Measurements from ENCODE around the gene HP. TPM values are rescaled to one million over a fixed set of nuclear protein-coding genes. Genes with fewer than 3 reads are reported as not detected.
A peak's percentile ranks its signal among the peaks of the same experiment; 100 is the strongest.
"Not testable (repeated sequence)": the region's sequence is repeated elsewhere in the genome, so short reads cannot be mapped to it uniquely, and the experiment has no call there.

HP gene
- total RNA-seq, 1 donor from 2014 or later = 11.5 TPM

DNA sequence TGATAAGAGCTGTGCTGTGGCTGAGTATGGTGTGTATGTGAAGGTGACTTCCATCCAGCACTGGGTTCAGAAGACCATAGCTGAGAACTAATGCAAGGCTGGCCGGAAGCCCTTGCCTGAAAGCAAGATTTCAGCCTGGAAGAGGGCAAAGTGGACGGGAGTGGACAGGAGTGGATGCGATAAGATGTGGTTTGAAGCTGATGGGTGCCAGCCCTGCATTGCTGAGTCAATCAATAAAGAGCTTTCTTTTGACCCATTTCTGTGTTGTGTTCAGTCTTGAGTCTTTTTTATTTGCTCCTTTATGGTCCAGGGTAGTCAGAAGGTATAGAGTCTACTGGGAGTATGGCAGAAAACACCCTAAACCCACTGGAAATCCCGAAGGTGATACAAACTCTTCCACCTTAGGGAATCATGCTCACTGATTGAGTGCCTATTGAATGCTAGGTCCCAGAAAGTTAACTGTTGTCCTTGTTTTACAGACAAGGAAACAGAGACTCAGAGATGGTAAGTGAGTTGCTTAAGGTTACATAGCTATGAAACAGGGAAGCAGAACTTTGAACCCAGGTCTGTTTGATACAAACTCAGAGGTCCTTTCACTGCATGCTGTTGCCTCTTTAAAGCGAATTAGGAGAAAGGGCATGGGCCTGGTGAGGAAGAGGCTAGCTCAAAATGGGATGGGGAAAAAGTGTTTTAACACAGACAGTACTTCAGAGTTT, 22.8 kb downstream of the HP start:
- not testable (repeated sequence) for H3K9ac ChIP-seq (ENCODE audit: low read depth in 1 of 3, low read length in 3 of 3); H3K27ac ChIP-seq (ENCODE audit: low read depth, low read length); H3K4me3 ChIP-seq (ENCODE audit: low read length in 3 of 3); H3K9me3 ChIP-seq (ENCODE audit: control insufficient read depth in 3 of 3, low read length in 3 of 3); H3K27me3 ChIP-seq (ENCODE audit: control insufficient read depth in 3 of 3, insufficient read depth in 3 of 3, low read length in 3 of 3); H3K36me3 ChIP-seq (ENCODE audit: control insufficient read depth in 3 of 3, insufficient read depth in 3 of 3, low read length in 3 of 3)
- H3K4me1 ChIP-seq (ENCODE audit: control insufficient read depth in 3 of 3, insufficient read depth in 3 of 3, low read length in 3 of 3) = peaks cover 12 to 18% (median 15%) of the 10 kb centered on the region in 3 donors

DNA sequence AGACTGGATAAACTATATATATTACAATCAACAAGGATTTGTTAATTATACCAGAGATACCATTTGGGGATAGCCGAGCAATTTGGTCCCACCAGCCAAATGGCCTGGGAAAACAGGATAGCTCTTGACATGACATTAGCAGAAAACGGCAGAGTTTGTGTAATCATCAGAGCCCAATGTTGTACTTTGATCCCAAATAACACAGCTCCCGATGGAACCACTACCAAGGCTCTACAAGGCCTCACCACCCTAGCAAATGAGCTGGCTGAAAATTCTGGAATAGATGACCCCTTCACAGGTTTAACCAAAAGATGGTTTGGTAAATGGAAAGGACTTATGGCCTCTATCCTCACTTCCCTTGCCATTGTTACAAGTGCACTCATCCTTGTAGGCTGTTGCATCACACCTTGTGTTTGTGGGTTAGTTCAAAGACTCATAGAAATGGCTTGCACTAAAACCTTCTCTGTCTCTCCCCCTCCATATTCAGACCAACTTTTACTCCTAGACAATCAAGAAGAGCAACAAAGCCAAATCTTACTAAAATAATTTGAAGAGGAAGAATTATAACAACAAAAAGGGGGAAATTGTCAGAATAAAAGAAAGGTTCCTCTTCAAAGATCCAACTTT, 29.6 kb downstream of the HP start:
- Histone ChIP-seq H3K9me3 (ENCODE audit: control insufficient read depth in 3 of 3, low read length in 3 of 3) (no peaks in the 10 kb centered on the region), H3K27me3 (ENCODE audit: control insufficient read depth in 3 of 3, insufficient read depth in 3 of 3, low read length in 3 of 3) (no peaks in the 10 kb centered on the region), H3K9ac (ENCODE audit: low read depth in 1 of 3, low read length in 3 of 3) (no peak overlapping the region), H3K4me3 (ENCODE audit: low read length in 3 of 3) (no peak overlapping the region), H3K27ac (ENCODE audit: low read depth, low read length) (no peak overlapping the region), H3K36me3 (ENCODE audit: control insufficient read depth in 3 of 3, insufficient read depth in 3 of 3, low read length in 3 of 3) (peaks cover 15 to 36% (median 25%) of the 10 kb centered on the region in 3 donors), H3K4me1 (ENCODE audit: control insufficient read depth in 3 of 3, insufficient read depth in 3 of 3, low read length in 3 of 3) (no peaks in the 10 kb centered on the region)

DNA sequence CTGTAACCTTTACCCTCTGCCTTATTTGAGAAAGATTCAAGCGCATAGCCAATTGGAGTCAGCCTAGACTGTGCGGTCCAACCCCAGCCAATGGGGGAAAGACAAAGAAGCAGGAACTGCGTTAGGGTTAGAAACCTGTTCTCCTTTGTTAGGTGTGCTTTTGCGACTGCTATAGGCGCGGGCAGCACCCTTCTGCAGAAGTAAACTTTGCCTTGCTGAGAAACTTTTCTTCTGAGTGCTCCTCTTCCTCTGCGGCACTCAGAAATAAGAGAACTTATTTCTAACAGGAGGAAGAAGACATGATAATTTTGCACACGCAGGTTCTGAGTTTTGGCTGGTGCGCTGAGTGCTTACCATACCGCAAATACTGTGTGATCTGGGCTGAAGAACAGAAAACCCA, 30.1 kb downstream of the HP start:
- Histone ChIP-seq H3K36me3 (ENCODE audit: control insufficient read depth in 3 of 3, insufficient read depth in 3 of 3, low read length in 3 of 3) (peaks cover 18 to 41% (median 31%) of the 10 kb centered on the region in 3 donors), H3K4me1 (ENCODE audit: control insufficient read depth in 3 of 3, insufficient read depth in 3 of 3, low read length in 3 of 3) (no peaks in the 10 kb centered on the region), H3K27ac (ENCODE audit: low read depth, low read length) (no peak overlapping the region), H3K4me3 (ENCODE audit: low read length in 3 of 3) (no peak overlapping the region), H3K9me3 (ENCODE audit: control insufficient read depth in 3 of 3, low read length in 3 of 3) (no peaks in the 10 kb centered on the region), H3K27me3 (ENCODE audit: control insufficient read depth in 3 of 3, insufficient read depth in 3 of 3, low read length in 3 of 3) (no peaks in the 10 kb centered on the region), H3K9ac (ENCODE audit: low read depth in 1 of 3, low read length in 3 of 3) (no peak overlapping the region)

DNA sequence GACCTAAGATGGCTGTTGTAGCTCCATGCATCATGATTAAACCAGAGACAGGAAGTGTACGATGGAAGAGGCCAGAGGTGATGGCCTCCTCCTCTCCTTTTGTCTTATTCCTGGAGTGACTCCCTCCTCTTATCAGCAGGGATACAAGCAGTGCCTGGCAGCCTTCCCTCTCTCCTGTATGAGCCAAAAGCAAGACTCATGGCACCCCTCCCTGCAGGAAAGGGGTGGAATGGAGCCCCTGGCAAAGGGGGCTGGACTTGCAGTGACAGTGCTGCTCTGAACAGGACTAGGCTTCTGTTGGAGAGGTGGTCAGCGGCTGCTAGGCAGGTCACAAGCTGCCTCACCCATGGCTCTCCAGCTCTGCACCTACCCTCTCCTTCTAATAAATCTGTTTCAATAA, 30.7 kb downstream of the HP start:
- H3K9ac ChIP-seq (ENCODE audit: low read depth in 1 of 3, low read length in 3 of 3) = no peak overlapping the region
- H3K4me3 ChIP-seq (ENCODE audit: low read length in 3 of 3) = no peak overlapping the region
- no peaks in the 10 kb centered on the region for H3K27me3 ChIP-seq (ENCODE audit: control insufficient read depth in 3 of 3, insufficient read depth in 3 of 3, low read length in 3 of 3)
- H3K4me1 ChIP-seq (ENCODE audit: control insufficient read depth in 3 of 3, insufficient read depth in 3 of 3, low read length in 3 of 3) = no peaks in the 10 kb centered on the region
- H3K9me3 ChIP-seq (ENCODE audit: control insufficient read depth in 3 of 3, low read length in 3 of 3) = no peaks in the 10 kb centered on the region
- H3K36me3 ChIP-seq (ENCODE audit: control insufficient read depth in 3 of 3, insufficient read depth in 3 of 3, low read length in 3 of 3) = peaks cover 18 to 46% (median 36%) of the 10 kb centered on the region in 3 donors
- no peak overlapping the region for H3K27ac ChIP-seq (ENCODE audit: low read depth, low read length)

GRCh38 chr16:72091217-72091616, 36.9 kb downstream of the HP start:
- Histone ChIP-seq H3K36me3 (ENCODE audit: control insufficient read depth in 3 of 3, insufficient read depth in 3 of 3, low read length in 3 of 3) (peaks cover 13 to 48% (median 30%) of the 10 kb centered on the region in 3 donors), H3K4me1 (ENCODE audit: control insufficient read depth in 3 of 3, insufficient read depth in 3 of 3, low read length in 3 of 3) (peaks cover 16 to 27% (median 20%) of the 10 kb centered on the region in 3 donors), H3K9ac (ENCODE audit: low read depth in 1 of 3, low read length in 3 of 3) (peak overlapping the region in 1 of 3 donors; percentile 8), H3K4me3 (ENCODE audit: low read length in 3 of 3) (no peak overlapping the region), H3K27ac (ENCODE audit: low read depth, low read length) (no peak overlapping the region), H3K9me3 (ENCODE audit: control insufficient read depth in 3 of 3, low read length in 3 of 3) (no peaks in the 10 kb centered on the region), H3K27me3 (ENCODE audit: control insufficient read depth in 3 of 3, insufficient read depth in 3 of 3, low read length in 3 of 3) (no peaks in the 10 kb centered on the region)

DNA sequence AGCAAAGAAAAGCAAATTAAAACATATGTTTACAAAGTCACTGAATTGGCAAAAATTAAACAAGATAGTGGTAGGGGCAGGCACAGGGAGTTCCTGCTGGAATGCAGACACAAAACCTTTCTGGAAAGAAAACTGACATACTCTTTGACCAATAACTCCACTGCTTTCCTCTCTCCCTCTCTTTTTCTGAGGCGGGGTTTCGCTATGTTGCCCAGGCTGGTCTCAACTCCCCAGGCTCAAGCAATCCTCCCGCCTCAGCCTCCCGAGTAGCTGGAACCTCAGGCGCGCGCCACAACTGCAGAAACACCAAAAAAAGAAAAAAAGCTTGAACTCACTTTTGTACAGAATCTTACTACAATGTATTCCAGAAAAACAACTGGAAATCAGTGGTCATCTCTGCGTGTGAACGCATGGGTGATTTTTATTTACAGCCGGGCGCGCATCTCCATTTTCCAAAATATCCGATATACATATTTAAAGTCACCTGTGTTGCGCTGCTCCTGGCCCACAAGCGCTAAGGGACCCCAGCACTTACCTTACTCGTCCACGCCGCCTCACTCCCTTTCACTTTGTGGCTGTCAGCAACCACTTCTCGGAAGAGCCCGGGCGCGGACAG, 38.6 kb downstream of the HP start:
- Histone ChIP-seq H3K9ac (ENCODE audit: low read depth in 1 of 3, low read length in 3 of 3) (peak overlapping the region; percentile 91), H3K4me3 (ENCODE audit: low read length in 3 of 3) (peak overlapping the region; percentile 97 to 99 (median 99))

DNA sequence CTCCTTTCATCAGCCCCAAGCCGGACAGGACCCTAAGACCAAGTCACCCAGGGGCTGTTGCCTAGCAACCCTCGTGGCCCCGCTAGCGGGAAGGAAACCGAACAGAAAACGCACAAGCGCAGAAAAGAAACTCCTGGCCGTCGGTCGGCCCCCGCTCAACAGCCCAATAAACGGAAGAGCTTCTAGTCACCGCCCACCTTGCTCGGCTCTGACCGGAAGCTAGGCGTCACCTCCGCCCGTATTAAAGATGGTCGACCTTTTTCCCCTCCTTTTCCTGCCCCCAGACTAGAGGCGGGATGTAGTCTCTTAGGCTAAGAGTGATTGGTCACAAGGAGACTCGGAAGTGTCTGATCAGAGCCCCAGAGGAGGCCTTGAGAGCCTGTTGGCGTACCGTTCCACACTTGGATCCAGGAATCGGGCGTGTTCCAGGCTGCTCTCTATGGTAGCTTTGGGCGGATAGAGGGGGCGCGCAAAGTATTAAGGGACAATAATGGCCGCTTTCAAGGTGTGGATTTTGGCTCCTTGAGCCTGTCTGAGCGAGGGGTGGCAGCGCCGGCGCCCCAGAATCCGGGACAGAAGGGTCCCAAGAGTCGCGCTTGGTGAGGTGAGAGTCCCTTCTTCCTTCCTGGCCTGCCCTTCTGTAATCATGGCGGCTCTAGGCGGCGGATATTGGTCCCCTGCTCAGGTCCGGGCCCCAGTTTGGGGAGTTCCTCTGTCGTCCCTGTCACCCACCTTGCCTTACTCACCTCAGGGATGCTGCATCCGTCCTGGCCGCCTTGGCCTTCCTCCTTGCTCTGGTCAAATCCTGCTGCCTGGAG, 39.4 kb downstream of the HP start, which contains the start of the genes DHX38 and TXNL4B:
Gene DHX38 (plus strand): TSS at position 400 of the 818 bp plus-strand sequence. CDS start 2,311 bp downstream, outside the sequence.
Gene TXNL4B (minus strand): TSS at position 173 of the 818 bp plus-strand sequence. CDS start 2,871 bp downstream, outside the sequence.
- Histone ChIP-seq H3K36me3 (ENCODE audit: control insufficient read depth in 3 of 3, insufficient read depth in 3 of 3, low read length in 3 of 3) (peaks cover 25 to 46% (median 35%) of the 10 kb centered on the region in 3 donors), H3K9ac (ENCODE audit: low read depth in 1 of 3, low read length in 3 of 3) (peak within 1 kb of the TSS; percentile 96 to 99 (median 98)), H3K9me3 (ENCODE audit: control insufficient read depth in 3 of 3, low read length in 3 of 3) (no peaks in the 10 kb centered on the region), H3K4me3 (ENCODE audit: low read length in 3 of 3) (peak within 1 kb of the TSS; percentile 97 to 99 (median 99)), H3K4me1 (ENCODE audit: control insufficient read depth in 3 of 3, insufficient read depth in 3 of 3, low read length in 3 of 3) (peaks cover 16 to 27% (median 20%) of the 10 kb centered on the region in 3 donors), H3K27ac (ENCODE audit: low read depth, low read length) (peak within 1 kb of the TSS; percentile 93), H3K27me3 (ENCODE audit: control insufficient read depth in 3 of 3, insufficient read depth in 3 of 3, low read length in 3 of 3) (no peaks in the 10 kb centered on the region)

More for the DNA sequence above, 38.6 kb downstream of the HP start:
- H3K27me3 ChIP-seq (ENCODE audit: control insufficient read depth in 3 of 3, insufficient read depth in 3 of 3, low read length in 3 of 3) = no peaks in the 10 kb centered on the region
- peaks cover 16 to 27% (median 20%) of the 10 kb centered on the region in 3 donors for H3K4me1 ChIP-seq (ENCODE audit: control insufficient read depth in 3 of 3, insufficient read depth in 3 of 3, low read length in 3 of 3)
- H3K27ac ChIP-seq (ENCODE audit: low read depth, low read length) = peak overlapping the region; percentile 93
- H3K9me3 ChIP-seq (ENCODE audit: control insufficient read depth in 3 of 3, low read length in 3 of 3) = no peaks in the 10 kb centered on the region
- H3K36me3 ChIP-seq (ENCODE audit: control insufficient read depth in 3 of 3, insufficient read depth in 3 of 3, low read length in 3 of 3) = peaks cover 26 to 48% (median 38%) of the 10 kb centered on the region in 3 donors

- Histone ChIP-seq H3K4me1 (ENCODE audit: control insufficient read depth in 3 of 3, insufficient read depth in 3 of 3, low read length in 3 of 3) (peaks cover 16 to 27% (median 20%) of the 10 kb centered on the region in 3 donors), H3K27ac (ENCODE audit: low read depth, low read length) (peak overlapping the region; percentile 93), H3K9me3 (ENCODE audit: control insufficient read depth in 3 of 3, low read length in 3 of 3) (no peaks in the 10 kb centered on the region), H3K4me3 (ENCODE audit: low read length in 3 of 3) (peak overlapping the region; percentile 97 to 99 (median 99)), H3K36me3 (ENCODE audit: control insufficient read depth in 3 of 3, insufficient read depth in 3 of 3, low read length in 3 of 3) (peaks cover 29 to 45% (median 35%) of the 10 kb centered on the region in 3 donors), H3K9ac (ENCODE audit: low read depth in 1 of 3, low read length in 3 of 3) (peak overlapping the region; percentile 96 to 99 (median 98)), H3K27me3 (ENCODE audit: control insufficient read depth in 3 of 3, insufficient read depth in 3 of 3, low read length in 3 of 3) (no peaks in the 10 kb centered on the region)
Measured at GRCh38 chr16:72094266-72094610, 39.9 kb downstream of the HP start.

- H3K36me3 ChIP-seq (ENCODE audit: control insufficient read depth in 3 of 3, insufficient read depth in 3 of 3, low read length in 3 of 3) = peaks cover 69 to 75% (median 75%) of the 10 kb centered on the region in 3 donors
- H3K9me3 ChIP-seq (ENCODE audit: control insufficient read depth in 3 of 3, low read length in 3 of 3) = no peaks in the 10 kb centered on the region
- H3K27me3 ChIP-seq (ENCODE audit: control insufficient read depth in 3 of 3, insufficient read depth in 3 of 3, low read length in 3 of 3) = no peaks in the 10 kb centered on the region
- H3K27ac ChIP-seq (ENCODE audit: low read depth, low read length) = no peak overlapping the region
- no peak overlapping the region for H3K4me3 ChIP-seq (ENCODE audit: low read length in 3 of 3)
- H3K4me1 ChIP-seq (ENCODE audit: control insufficient read depth in 3 of 3, insufficient read depth in 3 of 3, low read length in 3 of 3) = peaks cover 10 to 17% (median 15%) of the 10 kb centered on the region in 3 donors
- H3K9ac ChIP-seq (ENCODE audit: low read depth in 1 of 3, low read length in 3 of 3) = no peak overlapping the region
Measured at GRCh38 chr16:72098936-72099335, 44.6 kb downstream of the HP start.

Measured in skeletal muscle tissue (tissue), 4 donors.